HEK293 (cell line): ENCODE measurements around the gene GRM6.

Experiments
- CTCF ChIA-PET: fragments of 350-600 bp; formaldehyde crosslinking; extraction: SDS; loops from one replicate; lab custom pipeline; 2021; ENCODE audit warnings: antibody characterized with exemption; lab: Yijun Ruan, JAX
- POLR2A ChIA-PET: fragments of 300-600 bp; formaldehyde crosslinking; extraction: SDS; loops from one replicate; lab custom pipeline; 2020; ENCODE audit warnings: antibody characterized with exemption, inconsistent platforms; lab: Yijun Ruan, JAX
- H3K27ac ChIP-seq: fragments of 200-500 bp; sonication (Bioruptor generic); 2 replicates; pipeline ENCODE4 v1.5.1; 2014; ENCODE audit warnings: low read depth, low read length, control low read depth, inconsistent platforms; ENCODE audit errors: extremely low read depth
- H3K36me3 ChIP-seq, 2 experiments: fragments of 200-500 bp in 1 of 2; sonication (Bioruptor generic) in 1 of 2; 1 replicate in 1 of 2; 2 replicates in 1 of 2; pipeline ENCODE4 v1.5.1; 2014 to 2017; ENCODE audit warnings: inconsistent platforms in 2 of 2, low read length in 2 of 2; ENCODE audit not compliant: control insufficient read depth in 2 of 2, insufficient read depth in 1 of 2
- H3K4me1 ChIP-seq: fragments of 200-500 bp; sonication (Bioruptor generic); 2 replicates; pipeline ENCODE4 v1.5.1; 2014; ENCODE audit warnings: mild to moderate bottlenecking, low read length, inconsistent platforms; ENCODE audit not compliant: control insufficient read depth, insufficient read depth
- H3K4me3 ChIP-seq: 2 replicates; pipeline ENCODE4 v1.5.1; 2011; ENCODE audit warnings: low read depth, mild to moderate bottlenecking, control low read depth, low read length, moderate library complexity
- H3K9me3 ChIP-seq: fragments of 200-500 bp; sonication (Bioruptor generic); 2 replicates; pipeline ENCODE4 v1.5.1; 2014; ENCODE audit warnings: low read depth, low read length, inconsistent platforms; ENCODE audit not compliant: control insufficient read depth, insufficient read depth
- AEBP2 ChIP-seq: fragments of 450-650 bp; formaldehyde crosslinking; IDR thresholded peaks from 2 replicates; pipeline ENCODE4 v1.5.1; 2016; ENCODE audit warnings: missing biosample characterization, missing genetic modification characterization, borderline replicate concordance
- HOXC10 ChIP-seq: sonication (generic); formaldehyde crosslinking; IDR thresholded peaks from 2 replicates; pipeline ENCODE4 v1.8.1; 2023; ENCODE audit warnings: mild to moderate bottlenecking, missing genetic modification reagents
- KLF10 ChIP-seq: fragments of 450-650 bp; IDR thresholded peaks from 2 replicates; pipeline ENCODE4 v1.5.1; 2018; ENCODE audit warnings: missing biosample characterization, mild to moderate bottlenecking, missing genetic modification characterization
- KLF8 ChIP-seq: fragments of 450-650 bp; formaldehyde crosslinking; IDR thresholded peaks from 2 replicates; pipeline ENCODE4 v1.5.1; 2016; ENCODE audit warnings: missing biosample characterization, missing genetic modification characterization
- REPIN1 ChIP-seq: fragments of 450-650 bp; formaldehyde crosslinking; IDR thresholded peaks from 2 replicates; pipeline ENCODE4 v1.5.1; 2017; ENCODE audit warnings: missing biosample characterization, missing genetic modification characterization, low read depth
- SCRT1 ChIP-seq: fragments of 450-650 bp; formaldehyde crosslinking; IDR thresholded peaks from 2 replicates; pipeline ENCODE4 v1.5.1; 2016; ENCODE audit warnings: missing biosample characterization, missing genetic modification characterization, borderline replicate concordance
- SETDB1 ChIP-seq: IDR thresholded peaks from one replicate; pipeline ENCODE4 v1.6.1; 2017; ENCODE audit warnings: mild to moderate bottlenecking, low read length, moderate library complexity, mixed read lengths; ENCODE audit not compliant: insufficient read length
- ZBTB21 ChIP-seq: fragments of 450-650 bp; formaldehyde crosslinking; IDR thresholded peaks from 2 replicates; pipeline ENCODE4 v1.5.1; 2017; ENCODE audit warnings: missing biosample characterization, missing genetic modification characterization
- ZFHX2 ChIP-seq: fragments of 450-650 bp; formaldehyde crosslinking; conservative IDR thresholded peaks from 2 replicates; pipeline ENCODE4 v1.5.1; 2016; ENCODE audit warnings: missing biosample characterization, missing genetic modification characterization
- ZFP41 ChIP-seq: fragments of 450-650 bp; formaldehyde crosslinking; IDR thresholded peaks from 2 replicates; pipeline ENCODE4 v1.5.1; 2016; ENCODE audit warnings: missing biosample characterization, missing genetic modification characterization, borderline replicate concordance
- ZNF114 ChIP-seq: fragments of 450-650 bp; formaldehyde crosslinking; IDR thresholded peaks from 2 replicates; pipeline ENCODE4 v1.5.0; 2017; ENCODE audit warnings: missing biosample characterization, missing genetic modification characterization
- ZNF274 ChIP-seq, 2 experiments: fragments of 200-500 bp in 1 of 2; fragments of 450-650 bp in 1 of 2; sonication (Bioruptor generic) in 1 of 2; formaldehyde crosslinking in 1 of 2; IDR thresholded peaks; 2 replicates each; pipeline versions ENCODE4 v1.5.1 to v1.6.1; 2014 to 2016; ENCODE audit warnings: borderline replicate concordance in 1 of 2, inconsistent platforms in 1 of 2, low read length in 1 of 2, missing biosample characterization in 1 of 2, missing genetic modification characterization in 1 of 2
- ZNF324 ChIP-seq: fragments of 450-650 bp; formaldehyde crosslinking; IDR thresholded peaks from 2 replicates; pipeline ENCODE4 v1.5.1; 2016; ENCODE audit warnings: missing biosample characterization, missing genetic modification characterization
- ZNF350 ChIP-seq: fragments of 450-650 bp; formaldehyde crosslinking; IDR thresholded peaks from 2 replicates; pipeline ENCODE4 v1.5.0; 2017; ENCODE audit warnings: missing biosample characterization, mild to moderate bottlenecking, missing genetic modification characterization
- ZNF423 ChIP-seq: fragments of 450-650 bp; formaldehyde crosslinking; IDR thresholded peaks from 2 replicates; pipeline ENCODE4 v1.5.1; 2016; ENCODE audit warnings: missing biosample characterization, missing genetic modification characterization
- ZNF449 ChIP-seq: fragments of 450-650 bp; formaldehyde crosslinking; IDR thresholded peaks from 2 replicates; pipeline ENCODE4 v1.5.1; 2017; ENCODE audit warnings: missing biosample characterization, mild to moderate bottlenecking, missing genetic modification characterization, moderate library complexity
- ZNF510 ChIP-seq: fragments of 450-650 bp; formaldehyde crosslinking; IDR thresholded peaks from 2 replicates; pipeline ENCODE4 v1.5.1; 2018; ENCODE audit warnings: mild to moderate bottlenecking, missing genetic modification characterization, missing biosample characterization; ENCODE audit not compliant: insufficient replicate concordance
- ZNF518A ChIP-seq: fragments of 450-650 bp; formaldehyde crosslinking; conservative IDR thresholded peaks from 2 replicates; pipeline ENCODE4 v1.5.1; 2016; ENCODE audit warnings: low read depth, missing biosample characterization, missing genetic modification characterization
- ZNF768 ChIP-seq: fragments of 450-650 bp; formaldehyde crosslinking; IDR thresholded peaks from 2 replicates; pipeline ENCODE4 v1.5.1; 2018; ENCODE audit warnings: missing biosample characterization, mild to moderate bottlenecking, missing genetic modification characterization
- ZNF830 ChIP-seq: fragments of 450-650 bp; IDR thresholded peaks from 2 replicates; pipeline ENCODE4 v1.5.0; 2018; ENCODE audit warnings: missing biosample characterization, missing genetic modification characterization, low read depth, mild to moderate bottlenecking, moderate library complexity
- ZSCAN30 ChIP-seq: fragments of 450-650 bp; IDR thresholded peaks from 2 replicates; pipeline ENCODE4 v1.5.1; 2018; ENCODE audit warnings: missing biosample characterization, mild to moderate bottlenecking, missing genetic modification characterization, moderate library complexity
- TF ChIP-seq, protein P1 (sequence below): fragments of 450-650 bp; formaldehyde crosslinking; IDR thresholded peaks from 2 replicates; pipeline ENCODE4 v1.5.1; 2016; ENCODE audit warnings: missing biosample characterization, missing genetic modification characterization

The GRM6 gene

GRCh38 chr5:179023528-179024189 is 28.5 kb upstream of the GRM6 start, which contains the start of gene ZNF879 (continued):
- TF ChIP-seq AEBP2 (tag by site-specific recombination), result no peak
- peak; percentile 91 for TF ChIP-seq ZNF449
- no peak for TF ChIP-seq ZNF830 (tag by site-specific recombination)
- no peak for TF ChIP-seq ZNF423 (tag by site-specific recombination)
- no peak for TF ChIP-seq ZNF114 (tag by site-specific recombination)
- no peak for TF ChIP-seq ZSCAN30 (tag by site-specific recombination)
- no peak; the same call in 1 of the 2 replicates for TF ChIP-seq KLF8 (tag by site-specific recombination)

- Histone ChIP-seq H3K4me1 (no peaks in the 10 kb centered on the region), H3K4me3 (no peak overlapping the region)
- TF ChIP-seq ZNF274 (IDR thresholded peaks at IDR 0.05; ENCODE audit: low read length) (no peak), ZNF274 (tag by site-specific recombination; IDR thresholded peaks at IDR 0.05; ENCODE audit: borderline replicate concordance) (no peak), ZFHX2 (tag by site-specific recombination) (no peak), ZBTB21 (tag by site-specific recombination) (no peak), ZNF350 (tag by site-specific recombination) (no peak), ZNF324 (tag by site-specific recombination) (no peak), SCRT1 (tag by site-specific recombination) (no peak), HOXC10 (CRISPR knock-in tag) (no peak), REPIN1 (tag by site-specific recombination) (no peak), ZNF510 (tag by site-specific recombination) (no peak), ZFP41 (tag by site-specific recombination) (no peak), SETDB1 (no peak), KLF10 (no peak), ZNF768 (no peak), ZNF518A (no peak)
- TF ChIP-seq, protein P1, sequence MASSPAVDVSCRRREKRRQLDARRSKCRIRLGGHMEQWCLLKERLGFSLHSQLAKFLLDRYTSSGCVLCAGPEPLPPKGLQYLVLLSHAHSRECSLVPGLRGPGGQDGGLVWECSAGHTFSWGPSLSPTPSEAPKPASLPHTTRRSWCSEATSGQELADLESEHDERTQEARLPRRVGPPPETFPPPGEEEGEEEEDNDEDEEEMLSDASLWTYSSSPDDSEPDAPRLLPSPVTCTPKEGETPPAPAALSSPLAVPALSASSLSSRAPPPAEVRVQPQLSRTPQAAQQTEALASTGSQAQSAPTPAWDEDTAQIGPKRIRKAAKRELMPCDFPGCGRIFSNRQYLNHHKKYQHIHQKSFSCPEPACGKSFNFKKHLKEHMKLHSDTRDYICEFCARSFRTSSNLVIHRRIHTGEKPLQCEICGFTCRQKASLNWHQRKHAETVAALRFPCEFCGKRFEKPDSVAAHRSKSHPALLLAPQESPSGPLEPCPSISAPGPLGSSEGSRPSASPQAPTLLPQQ (tag by site-specific recombination), result no peak
- TF ChIP-seq, all 188 proteins: peak for 0
- no peaks in the 10 kb centered on the region; the same call in 1 of the 2 replicates for H3K9me3 ChIP-seq
- CTCF ChIA-PET, result interaction anchor here (0.6 to 1.4 kb wide), 5 partner anchors 29 to 485 kb away, joined by 3 to 5 read pairs (median 3); no protein-coding TSS in a partner anchor
- H3K27ac ChIP-seq, result no peak overlapping the region
- POLR2A ChIA-PET, result no interaction called here
- no peaks in the 10 kb centered on the region for H3K36me3 ChIP-seq
Observed at GRCh38 chr5:179008667-179009066, 13.5 kb upstream of the GRM6 start.
